ENCODE data around the gene SMAD7. TPM values are rescaled to one million over a fixed set of nuclear protein-coding genes. Genes with fewer than 3 reads are reported as not detected.
"Not testable (repeated sequence)": the region's sequence is repeated elsewhere in the genome, so short reads cannot be mapped to it uniquely, and the experiment has no call there.

SMAD7 gene
- total RNA-seq, 1 donor from 2014 or later = 8.9 TPM

GRCh38 chr18:48872234-48873145 is 78.3 kb downstream of the SMAD7 start:
- H3K4me3 ChIP-seq (ENCODE audit: low read length in 3 of 3) = no peak overlapping the region
- no peaks in the 10 kb centered on the region for H3K27me3 ChIP-seq (ENCODE audit: control insufficient read depth in 3 of 3, insufficient read depth in 3 of 3, low read length in 3 of 3)
- H3K36me3 ChIP-seq (ENCODE audit: control insufficient read depth in 3 of 3, insufficient read depth in 3 of 3, low read length in 3 of 3) = no peaks in the 10 kb centered on the region
- no peak overlapping the region for H3K9ac ChIP-seq (ENCODE audit: low read depth in 1 of 3, low read length in 3 of 3)
- H3K27ac ChIP-seq (ENCODE audit: low read depth, low read length) = peak overlapping the region; percentile 41
- no peaks in the 10 kb centered on the region for H3K9me3 ChIP-seq (ENCODE audit: control insufficient read depth in 3 of 3, low read length in 3 of 3)
- H3K4me1 ChIP-seq (ENCODE audit: control insufficient read depth in 3 of 3, insufficient read depth in 3 of 3, low read length in 3 of 3) = peaks cover 0 to 23% (median 3%) of the 10 kb centered on the region in 3 donors

GRCh38 chr18:48871391-48872166 is 79.2 kb downstream of the SMAD7 start:
- Histone ChIP-seq H3K4me1 (ENCODE audit: control insufficient read depth in 3 of 3, insufficient read depth in 3 of 3, low read length in 3 of 3) (peaks cover 0 to 28% (median 7%) of the 10 kb centered on the region in 3 donors), H3K9ac (ENCODE audit: low read depth in 1 of 3, low read length in 3 of 3) (no peak overlapping the region), H3K27ac (ENCODE audit: low read depth, low read length) (no peak overlapping the region), H3K4me3 (ENCODE audit: low read length in 3 of 3) (no peak overlapping the region), H3K9me3 (ENCODE audit: control insufficient read depth in 3 of 3, low read length in 3 of 3) (no peaks in the 10 kb centered on the region), H3K36me3 (ENCODE audit: control insufficient read depth in 3 of 3, insufficient read depth in 3 of 3, low read length in 3 of 3) (no peaks in the 10 kb centered on the region), H3K27me3 (ENCODE audit: control insufficient read depth in 3 of 3, insufficient read depth in 3 of 3, low read length in 3 of 3) (no peaks in the 10 kb centered on the region)

GRCh38 chr18:48870926-48871325 is 79.8 kb downstream of the SMAD7 start:
- not testable (repeated sequence) for H3K9me3 ChIP-seq (ENCODE audit: control insufficient read depth in 3 of 3, low read length in 3 of 3); H3K27ac ChIP-seq (ENCODE audit: low read depth, low read length); H3K4me3 ChIP-seq (ENCODE audit: low read length in 3 of 3); H3K27me3 ChIP-seq (ENCODE audit: control insufficient read depth in 3 of 3, insufficient read depth in 3 of 3, low read length in 3 of 3); H3K9ac ChIP-seq (ENCODE audit: low read depth in 1 of 3, low read length in 3 of 3); H3K36me3 ChIP-seq (ENCODE audit: control insufficient read depth in 3 of 3, insufficient read depth in 3 of 3, low read length in 3 of 3)
- peaks cover 0 to 28% (median 8%) of the 10 kb centered on the region in 3 donors for H3K4me1 ChIP-seq (ENCODE audit: control insufficient read depth in 3 of 3, insufficient read depth in 3 of 3, low read length in 3 of 3)
